Prostate gland (tissue), 2 donors: Measurements from ENCODE around the gene CGA.

Experiments used
- POLR2A ChIP-seq: fragments of 450-650 bp; IDR thresholded peaks from one replicate; pipeline ENCODE4 v1.6.1; 2016; ENCODE audit warnings: antibody characterized with exemption, mild to moderate bottlenecking
- POLR2AphosphoS5 ChIP-seq: sonication (generic); formaldehyde crosslinking; IDR thresholded peaks from one replicate; pipeline ENCODE4 v1.6.1; 2017; ENCODE audit warnings: antibody characterized with exemption
- TF ChIP-seq, protein P1 (sequence below), 4 experiments: fragments of 200-600 bp in 2 of 4; fragments of 450-650 bp in 2 of 4; sonication (generic) in 2 of 4; IDR thresholded peaks; 1 replicate in 3 of 4; 2 replicates in 1 of 4; pipeline ENCODE4 v1.5.1; 2016 to 2019; ENCODE audit warnings: antibody characterized with exemption in 4 of 4, mild to moderate bottlenecking in 2 of 4, moderate library complexity in 2 of 4

GRCh38 chr6:87082160-87082721 is 12.7 kb downstream of the CGA start:
- TF ChIP-seq, protein P1, sequence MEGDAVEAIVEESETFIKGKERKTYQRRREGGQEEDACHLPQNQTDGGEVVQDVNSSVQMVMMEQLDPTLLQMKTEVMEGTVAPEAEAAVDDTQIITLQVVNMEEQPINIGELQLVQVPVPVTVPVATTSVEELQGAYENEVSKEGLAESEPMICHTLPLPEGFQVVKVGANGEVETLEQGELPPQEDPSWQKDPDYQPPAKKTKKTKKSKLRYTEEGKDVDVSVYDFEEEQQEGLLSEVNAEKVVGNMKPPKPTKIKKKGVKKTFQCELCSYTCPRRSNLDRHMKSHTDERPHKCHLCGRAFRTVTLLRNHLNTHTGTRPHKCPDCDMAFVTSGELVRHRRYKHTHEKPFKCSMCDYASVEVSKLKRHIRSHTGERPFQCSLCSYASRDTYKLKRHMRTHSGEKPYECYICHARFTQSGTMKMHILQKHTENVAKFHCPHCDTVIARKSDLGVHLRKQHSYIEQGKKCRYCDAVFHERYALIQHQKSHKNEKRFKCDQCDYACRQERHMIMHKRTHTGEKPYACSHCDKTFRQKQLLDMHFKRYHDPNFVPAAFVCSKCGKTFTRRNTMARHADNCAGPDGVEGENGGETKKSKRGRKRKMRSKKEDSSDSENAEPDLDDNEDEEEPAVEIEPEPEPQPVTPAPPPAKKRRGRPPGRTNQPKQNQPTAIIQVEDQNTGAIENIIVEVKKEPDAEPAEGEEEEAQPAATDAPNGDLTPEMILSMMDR (IDR thresholded peaks at IDR 0.05) = no peak
- TF ChIP-seq POLR2A (no peak), POLR2AphosphoS5 (no peak)
